GM12878 (cell line): ENCODE data around the gene FLII. TPM values are rescaled to one million over a fixed set of nuclear protein-coding genes. Genes with fewer than 3 reads are reported as not detected.

ENCODE experiments used
- ATAC-seq: fragments of 200-7000 bp; cut with Tn5 transposase; 3 replicates; pipeline ENCODE4 v1.9.1; 2020; ENCODE audit warnings: mild to moderate bottlenecking, moderate library complexity
- BruUV-seq: library from RNA; stranded (reverse); fragments of 400-500 nt; replicated peaks from 2 replicates; lab custom pipeline; 2021; lab: Mats Ljungman, UMichigan
- CTCF ChIA-PET: fragments of 300-600 bp; sonication (Branson Sonifier 250); formaldehyde crosslinking; extraction: SDS; loops from one replicate; lab custom pipeline; 2021; ENCODE audit warnings: inconsistent platforms; lab: Yijun Ruan, JAX
- POLR2A ChIA-PET: fragments of 350-600 bp; formaldehyde crosslinking; extraction: SDS; loops from one replicate; lab custom pipeline; 2021; ENCODE audit warnings: inconsistent platforms; lab: Charles Lee
- RAD21 ChIA-PET: fragments of 300-600 bp; sonication (Branson Sonifier 250); formaldehyde crosslinking; loops from one replicate; lab custom pipeline; 2023; ENCODE audit warnings: antibody characterized with exemption; ENCODE audit not compliant: unreplicated experiment; lab: Charles Lee
- SMC1A ChIA-PET: fragments of 300-600 bp; sonication (Branson Sonifier 250); formaldehyde crosslinking; loops from one replicate; lab custom pipeline; 2023; ENCODE audit not compliant: unreplicated experiment, uncharacterized antibody; lab: Charles Lee
- DNase-seq: peaks from one replicate; pipeline ENCODE4 v3.0.0-alpha.2; 2011; ENCODE audit warnings: low read depth, low spot score
- FAIRE-seq: peaks from 3 replicates; lab custom pipeline; 2011; peaks lifted over from hg19 to GRCh38; lab: Jason Lieb, UNC
- H2AFZ ChIP-seq: 2 replicates; pipeline ENCODE4 v1.6.0; 2011; ENCODE audit warnings: low read depth, low read length, control low read depth; ENCODE audit not compliant: control insufficient read depth
- H3K27ac ChIP-seq: 2 replicates; pipeline ENCODE4 v1.5.1; 2011; ENCODE audit warnings: control low read depth; ENCODE audit not compliant: control insufficient read depth, insufficient read depth
- H3K27me3 ChIP-seq, 2 experiments: replicated peaks in 1 of 2; 2 replicates each; pipeline versions ENCODE4 v1.6.0 to v1.6.1; 2011; ENCODE audit warnings: low read length in 1 of 2; ENCODE audit not compliant: control insufficient read depth in 2 of 2, insufficient read depth in 2 of 2
- H3K36me3 ChIP-seq, 2 experiments: 2 replicates each; pipeline ENCODE4 v1.5.1; 2011; ENCODE audit warnings: low read length in 1 of 2; ENCODE audit not compliant: control insufficient read depth in 2 of 2, insufficient read depth in 2 of 2
- H3K4me1 ChIP-seq: 2 replicates; pipeline ENCODE4 v1.6.1; 2011; ENCODE audit warnings: mild to moderate bottlenecking, low read length, moderate library complexity, mixed read lengths; ENCODE audit not compliant: control insufficient read depth, insufficient read depth
- H3K4me2 ChIP-seq: 2 replicates; pipeline ENCODE4 v1.6.0; 2011; ENCODE audit warnings: control low read depth; ENCODE audit not compliant: control insufficient read depth, insufficient read depth
- H3K4me3 ChIP-seq: fragments of 200-600 bp; sonication (generic); 2 replicates; pipeline ENCODE4 v1.5.1; 2016
- H3K79me2 ChIP-seq: 2 replicates; pipeline ENCODE4 v1.6.0; 2011; ENCODE audit warnings: low read length; ENCODE audit not compliant: control insufficient read depth, insufficient read depth
- H3K9ac ChIP-seq: 2 replicates; pipeline ENCODE4 v1.8.0; 2011; ENCODE audit warnings: low read length, control low read depth, mixed read lengths; ENCODE audit not compliant: control insufficient read depth, insufficient read depth
- H3K9me3 ChIP-seq: replicated peaks from 3 replicates; pipeline ENCODE4 v1.5.1; 2011; ENCODE audit warnings: mild to moderate bottlenecking, low read length; ENCODE audit not compliant: control insufficient read depth, insufficient read depth
- H4K20me1 ChIP-seq: 2 replicates; pipeline ENCODE4 v1.6.0; 2011; ENCODE audit not compliant: control insufficient read depth, insufficient read depth
- GATAD2B ChIP-seq: fragments of 450-650 bp; conservative IDR thresholded peaks from 2 replicates; pipeline ENCODE4 v1.6.1; 2017; ENCODE audit warnings: low read depth, mild to moderate bottlenecking, moderate library complexity
- NR2C1 ChIP-seq: fragments of 450-650 bp; IDR thresholded peaks from 2 replicates; pipeline ENCODE4 v1.6.1; 2017; ENCODE audit warnings: antibody characterized with exemption, mild to moderate bottlenecking, moderate library complexity
- NR2F1 ChIP-seq: fragments of 450-650 bp; conservative IDR thresholded peaks from 2 replicates; pipeline ENCODE4 v1.6.1; 2017; ENCODE audit warnings: mild to moderate bottlenecking
- RFX5 ChIP-seq: IDR thresholded peaks from 2 replicates; pipeline ENCODE4 v1.6.1; 2011; ENCODE audit warnings: low read depth, low read length, improper control_type of control experiment
- WGBS: methylation state at CpG from one replicate; pipeline ENCODE4 v1.1.6; 2016; ENCODE audit warnings: low lambda C conversion rate; ENCODE audit not compliant: insufficient replicate concordance, insufficient coverage; ENCODE audit errors: missing lambda C conversion rate; 5-methylcytosine and 5-hydroxymethylcytosine counted together
- in situ Hi-C: fragments of 300-500 bp; cut with MboI; formaldehyde crosslinking; loops from 9 replicates; pipeline ENCODE4 v1.14.3; 2018; ENCODE audit warnings: mixed read lengths
- intact Hi-C: fragments of 100-400 bp; cut with micrococcal nuclease; formaldehyde crosslinking; loops from one replicate; pipeline ENCODE4 v1.14.2; 2022; ENCODE audit not compliant: unreplicated experiment
- polyA plus RNA-seq, 11 experiments: library from polyadenylated mRNA; depleted of rRNA in 4 of 11; unstranded in 6 of 11; stranded (reverse) in 5 of 11; fragments of >200 nt; fragmentation: Nextera tagmentation in 4 of 11; fragmentation: Illumina TruSeq in 1 of 11; extraction: Ambion mirVana in 4 of 11; extraction: Trizol in 1 of 11; gene quantifications; 1 replicate in 1 of 11; 2 replicates in 10 of 11; pipeline versions ENCODE4 v1.2.1 to v1.2.3, GENCODE V29; 2011 to 2016; ENCODE audit warnings: inconsistent platforms in 2 of 11, missing spikeins in 2 of 11, low read depth in 1 of 11
- total RNA-seq, 4 experiments: library from RNA; depleted of rRNA in 3 of 4; stranded (reverse); fragments of >200 nt in 3 of 4; fragmentation: Illumina TruSeq in 1 of 4; extraction: Trizol in 1 of 4; gene quantifications; 2 replicates each; pipeline versions ENCODE4 v1.2.1 to v1.2.3, GENCODE V29; 2013 to 2021
- TF ChIP-seq, protein P1 (sequence below): fragments of 450-650 bp; IDR thresholded peaks from 2 replicates; pipeline ENCODE4 v1.6.1; 2017; ENCODE audit warnings: mild to moderate bottlenecking, low read depth, inconsistent platforms; ENCODE audit not compliant: poor library complexity, severe bottlenecking
- TF ChIP-seq, protein P2 (sequence below): IDR thresholded peaks from 2 replicates; pipeline ENCODE4 v1.6.1; 2012; ENCODE audit warnings: low read depth, low read length, improper control_type of control experiment
- TF ChIP-seq, protein P3 (sequence below): fragments of 450-650 bp; conservative IDR thresholded peaks from 2 replicates; pipeline ENCODE4 v1.6.1; 2017; ENCODE audit warnings: mild to moderate bottlenecking, moderate library complexity

Gene FLII
- total and polyA plus RNA-seq, 10 of the 15 experiments (the other 5 are each of a cell fraction or from before 2014, with no cell fraction given), result 22.2 to 200 (median 121) TPM

DNA sequence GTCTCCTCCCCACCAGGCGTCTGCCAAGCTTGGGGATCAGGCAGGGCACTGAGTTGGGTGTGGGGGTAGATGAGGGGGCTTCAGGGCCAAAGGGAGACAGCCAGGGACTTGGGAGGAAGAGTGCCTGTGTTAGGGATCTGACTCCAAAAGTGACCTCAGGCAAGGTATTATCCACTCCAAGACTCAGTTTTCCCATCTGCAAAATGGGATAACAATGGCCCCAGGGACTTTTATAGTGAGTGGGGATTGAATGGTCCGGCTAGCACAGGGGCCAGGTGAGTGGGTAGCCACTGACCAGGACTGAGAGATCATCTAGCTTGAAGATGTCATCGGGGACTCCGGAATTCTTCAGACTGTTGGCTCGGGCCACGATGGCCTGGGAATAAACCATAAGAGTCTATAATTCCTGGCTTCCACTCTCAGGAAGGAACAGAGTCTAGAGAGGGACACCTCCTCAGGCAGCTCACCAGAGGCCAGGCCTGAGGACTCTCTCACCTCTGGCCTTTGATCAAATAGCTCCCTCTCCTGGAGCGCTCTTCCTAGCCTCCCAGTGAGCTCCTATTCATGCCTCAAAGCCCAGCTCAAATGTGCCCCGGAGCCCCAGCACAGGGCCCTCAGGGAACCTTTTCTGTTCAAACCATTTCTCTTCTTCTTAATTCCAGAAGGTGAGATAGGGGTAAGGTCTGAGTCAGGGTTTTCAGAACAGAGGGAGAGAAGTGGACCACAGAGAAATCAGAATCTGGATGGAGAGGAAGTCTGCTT, 3.5 kb downstream of the FLII start:
- in situ Hi-C loops, result no loop called here
- FAIRE-seq, result no peak

More for the DNA sequence above, 3.5 kb downstream of the FLII start:
- H3K27me3 ChIP-seq, result no peaks in the 10 kb centered on the region
- POLR2A ChIA-PET, result no interaction called here
- no peaks in the 10 kb centered on the region for H3K9me3 ChIP-seq
- SMC1A ChIA-PET, result no interaction called here
- CTCF ChIA-PET, result interaction anchor here (1.5 kb wide), 1 partner anchor 10 kb away, joined by 3 read pairs; no protein-coding TSS in a partner anchor
- TF ChIP-seq, protein P1, sequence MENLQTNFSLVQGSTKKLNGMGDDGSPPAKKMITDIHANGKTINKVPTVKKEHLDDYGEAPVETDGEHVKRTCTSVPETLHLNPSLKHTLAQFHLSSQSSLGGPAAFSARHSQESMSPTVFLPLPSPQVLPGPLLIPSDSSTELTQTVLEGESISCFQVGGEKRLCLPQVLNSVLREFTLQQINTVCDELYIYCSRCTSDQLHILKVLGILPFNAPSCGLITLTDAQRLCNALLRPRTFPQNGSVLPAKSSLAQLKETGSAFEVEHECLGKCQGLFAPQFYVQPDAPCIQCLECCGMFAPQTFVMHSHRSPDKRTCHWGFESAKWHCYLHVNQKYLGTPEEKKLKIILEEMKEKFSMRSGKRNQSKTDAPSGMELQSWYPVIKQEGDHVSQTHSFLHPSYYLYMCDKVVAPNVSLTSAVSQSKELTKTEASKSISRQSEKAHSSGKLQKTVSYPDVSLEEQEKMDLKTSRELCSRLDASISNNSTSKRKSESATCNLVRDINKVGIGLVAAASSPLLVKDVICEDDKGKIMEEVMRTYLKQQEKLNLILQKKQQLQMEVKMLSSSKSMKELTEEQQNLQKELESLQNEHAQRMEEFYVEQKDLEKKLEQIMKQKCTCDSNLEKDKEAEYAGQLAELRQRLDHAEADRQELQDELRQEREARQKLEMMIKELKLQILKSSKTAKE, result no peak
- TF ChIP-seq GATAD2B (no peak), NR2C1 (no peak), RFX5 (no peak), NR2F1 (no peak)
- TF ChIP-seq, protein P2, sequence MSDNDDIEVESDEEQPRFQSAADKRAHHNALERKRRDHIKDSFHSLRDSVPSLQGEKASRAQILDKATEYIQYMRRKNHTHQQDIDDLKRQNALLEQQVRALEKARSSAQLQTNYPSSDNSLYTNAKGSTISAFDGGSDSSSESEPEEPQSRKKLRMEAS, result no peak
- TF ChIP-seq, protein P3, sequence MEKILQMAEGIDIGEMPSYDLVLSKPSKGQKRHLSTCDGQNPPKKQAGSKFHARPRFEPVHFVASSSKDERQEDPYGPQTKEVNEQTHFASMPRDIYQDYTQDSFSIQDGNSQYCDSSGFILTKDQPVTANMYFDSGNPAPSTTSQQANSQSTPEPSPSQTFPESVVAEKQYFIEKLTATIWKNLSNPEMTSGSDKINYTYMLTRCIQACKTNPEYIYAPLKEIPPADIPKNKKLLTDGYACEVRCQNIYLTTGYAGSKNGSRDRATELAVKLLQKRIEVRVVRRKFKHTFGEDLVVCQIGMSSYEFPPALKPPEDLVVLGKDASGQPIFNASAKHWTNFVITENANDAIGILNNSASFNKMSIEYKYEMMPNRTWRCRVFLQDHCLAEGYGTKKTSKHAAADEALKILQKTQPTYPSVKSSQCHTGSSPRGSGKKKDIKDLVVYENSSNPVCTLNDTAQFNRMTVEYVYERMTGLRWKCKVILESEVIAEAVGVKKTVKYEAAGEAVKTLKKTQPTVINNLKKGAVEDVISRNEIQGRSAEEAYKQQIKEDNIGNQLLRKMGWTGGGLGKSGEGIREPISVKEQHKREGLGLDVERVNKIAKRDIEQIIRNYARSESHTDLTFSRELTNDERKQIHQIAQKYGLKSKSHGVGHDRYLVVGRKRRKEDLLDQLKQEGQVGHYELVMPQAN, result no peak
- no peak overlapping the region for H3K4me2 ChIP-seq
- H3K9ac ChIP-seq, result no peak overlapping the region
- WGBS, result 91% methylated on average over 8 of the region's 8 CpGs
- H3K79me2 ChIP-seq, result peaks cover 14% of the 10 kb centered on the region
- RAD21 ChIA-PET, result no interaction called here
- peaks cover 11 to 23% of the 10 kb centered on the region in 2 experiments for H3K36me3 ChIP-seq
- H3K4me1 ChIP-seq, result peaks cover 12% of the 10 kb centered on the region
- no peak overlapping the region for H3K27ac ChIP-seq
- ATAC-seq, result no peak
- no peaks in the 10 kb centered on the region for H4K20me1 ChIP-seq
- no TSS peak for BruUV-seq
- no peak overlapping the region for H3K4me3 ChIP-seq
- no peak overlapping the region for H2AFZ ChIP-seq
- intact Hi-C loops, result no loop called here
- no peak for DNase-seq
